Prostate gland (tissue), 2 donors: ENCODE results near the gene PTK6.
"Not testable (repeated sequence)": the region's sequence is repeated elsewhere in the genome, so short reads cannot be mapped to it uniquely, and the experiment has no call there.

Experiments
- POLR2AphosphoS5 ChIP-seq: sonication (generic); formaldehyde crosslinking; IDR thresholded peaks from one replicate; pipeline ENCODE4 v1.6.1; 2017; ENCODE audit warnings: antibody characterized with exemption
- TF ChIP-seq, protein P1 (sequence below), 4 experiments: fragments of 200-600 bp in 2 of 4; fragments of 450-650 bp in 2 of 4; sonication (generic) in 2 of 4; IDR thresholded peaks; 1 replicate in 3 of 4; 2 replicates in 1 of 4; pipeline ENCODE4 v1.5.1; 2016 to 2019; ENCODE audit warnings: antibody characterized with exemption in 4 of 4, mild to moderate bottlenecking in 2 of 4, moderate library complexity in 2 of 4

DNA sequence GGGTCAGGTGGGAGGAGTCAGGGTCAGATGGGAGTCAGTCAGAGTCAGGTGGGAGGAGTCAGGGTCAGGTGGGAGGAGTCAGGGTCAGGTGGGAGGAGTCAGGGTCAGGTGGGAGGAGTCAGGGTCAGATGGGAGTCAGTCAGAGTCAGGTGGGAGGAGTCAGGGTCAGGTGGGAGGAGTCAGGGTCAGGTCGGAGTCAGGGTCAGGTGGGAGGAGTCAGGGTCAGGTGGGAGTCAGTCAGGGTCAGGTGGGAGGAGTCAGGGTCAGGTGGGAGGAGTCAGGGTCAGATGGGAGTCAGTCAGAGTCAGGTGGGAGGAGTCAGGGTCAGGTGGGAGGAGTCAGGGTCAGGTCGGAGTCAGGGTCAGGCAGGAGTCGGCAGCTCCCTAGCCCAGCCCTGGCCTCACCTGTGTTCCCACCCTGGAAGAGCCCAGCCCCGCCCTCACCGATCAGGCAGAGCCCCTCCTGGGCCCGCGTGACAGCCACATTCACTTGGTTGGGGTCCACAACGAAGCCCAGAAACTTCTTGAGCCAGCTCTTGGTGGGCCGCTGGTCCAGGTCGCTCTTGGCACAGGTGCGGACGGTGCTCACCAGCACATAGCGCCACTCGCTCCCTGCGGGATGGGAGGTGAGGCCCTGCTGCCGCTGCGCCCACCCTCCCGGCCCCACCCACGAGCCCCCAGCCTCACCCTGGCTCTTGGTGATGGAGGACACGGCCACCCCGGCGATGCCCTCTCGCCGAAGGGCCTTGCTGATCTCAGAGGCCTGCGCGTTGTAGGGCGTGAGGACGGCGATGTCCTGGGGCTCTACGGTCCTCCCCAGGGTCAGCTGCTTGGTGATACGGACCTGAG is 22.5 kb upstream of the PTK6 start:
- TF ChIP-seq, protein P1, sequence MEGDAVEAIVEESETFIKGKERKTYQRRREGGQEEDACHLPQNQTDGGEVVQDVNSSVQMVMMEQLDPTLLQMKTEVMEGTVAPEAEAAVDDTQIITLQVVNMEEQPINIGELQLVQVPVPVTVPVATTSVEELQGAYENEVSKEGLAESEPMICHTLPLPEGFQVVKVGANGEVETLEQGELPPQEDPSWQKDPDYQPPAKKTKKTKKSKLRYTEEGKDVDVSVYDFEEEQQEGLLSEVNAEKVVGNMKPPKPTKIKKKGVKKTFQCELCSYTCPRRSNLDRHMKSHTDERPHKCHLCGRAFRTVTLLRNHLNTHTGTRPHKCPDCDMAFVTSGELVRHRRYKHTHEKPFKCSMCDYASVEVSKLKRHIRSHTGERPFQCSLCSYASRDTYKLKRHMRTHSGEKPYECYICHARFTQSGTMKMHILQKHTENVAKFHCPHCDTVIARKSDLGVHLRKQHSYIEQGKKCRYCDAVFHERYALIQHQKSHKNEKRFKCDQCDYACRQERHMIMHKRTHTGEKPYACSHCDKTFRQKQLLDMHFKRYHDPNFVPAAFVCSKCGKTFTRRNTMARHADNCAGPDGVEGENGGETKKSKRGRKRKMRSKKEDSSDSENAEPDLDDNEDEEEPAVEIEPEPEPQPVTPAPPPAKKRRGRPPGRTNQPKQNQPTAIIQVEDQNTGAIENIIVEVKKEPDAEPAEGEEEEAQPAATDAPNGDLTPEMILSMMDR (IDR thresholded peaks at IDR 0.05): not testable (repeated sequence)
- not testable (repeated sequence) for TF ChIP-seq POLR2AphosphoS5
